ENCODE results near the gene TOMM70.
"Not testable (repeated sequence)": the region's sequence is repeated elsewhere in the genome, so short reads cannot be mapped to it uniquely, and the experiment has no call there.

The TOMM70 gene

DNA sequence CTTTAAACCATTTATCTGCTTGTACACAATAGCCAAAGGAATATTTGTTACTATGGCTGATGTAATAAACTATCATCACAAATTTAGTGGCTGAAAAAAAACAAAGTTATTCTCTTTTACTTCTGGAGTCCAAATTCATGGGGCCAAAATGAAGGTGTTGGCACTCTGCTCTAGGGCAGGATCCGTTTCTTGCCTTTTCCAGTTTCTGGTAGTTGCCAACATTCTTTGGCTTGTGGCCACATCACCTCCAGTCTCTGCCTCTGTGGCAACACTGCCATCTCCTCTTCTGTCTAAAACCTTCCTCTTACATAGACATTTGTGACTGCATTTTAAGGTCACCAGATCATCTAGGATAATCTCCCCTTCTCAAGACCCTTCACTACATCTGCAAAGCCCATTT is 39.0 kb downstream of the TOMM70 start:
- DNase-seq: no peak

DNA sequence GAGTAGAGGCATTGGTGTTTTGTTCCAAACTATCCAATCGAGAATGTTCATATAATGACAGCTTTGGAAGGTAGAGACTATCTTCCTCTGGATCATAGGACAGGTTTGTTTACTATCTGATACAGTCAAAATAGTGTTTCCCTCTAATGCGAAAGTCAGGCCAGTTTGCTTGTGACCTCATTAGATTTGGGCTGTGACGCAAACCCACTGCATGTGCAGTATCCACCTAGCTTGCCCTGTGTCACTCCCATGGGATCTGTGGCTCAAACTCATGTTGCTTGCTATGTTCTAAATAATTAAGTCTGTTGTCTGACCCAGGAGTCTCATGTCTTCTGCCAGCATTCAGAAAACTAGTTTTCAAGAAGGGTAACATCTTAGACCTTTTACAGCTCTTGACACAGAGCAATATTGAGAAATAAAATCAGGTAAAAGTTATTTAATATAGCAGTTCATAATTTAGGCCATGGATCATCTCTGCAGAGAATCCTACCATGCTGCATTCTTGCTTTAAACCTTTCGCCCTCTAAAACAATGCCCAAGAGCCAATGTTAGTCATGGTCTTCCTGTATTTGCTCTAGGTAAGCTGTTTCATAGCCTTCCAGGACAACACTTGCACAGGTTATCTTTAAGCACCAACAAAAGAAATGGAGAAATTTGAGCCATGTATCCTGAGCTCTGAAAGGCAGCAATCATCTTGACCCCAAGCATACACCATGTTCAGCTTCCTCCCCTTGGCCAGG is 40.0 kb downstream of the TOMM70 start:
- DNase-seq: no peak

DNA sequence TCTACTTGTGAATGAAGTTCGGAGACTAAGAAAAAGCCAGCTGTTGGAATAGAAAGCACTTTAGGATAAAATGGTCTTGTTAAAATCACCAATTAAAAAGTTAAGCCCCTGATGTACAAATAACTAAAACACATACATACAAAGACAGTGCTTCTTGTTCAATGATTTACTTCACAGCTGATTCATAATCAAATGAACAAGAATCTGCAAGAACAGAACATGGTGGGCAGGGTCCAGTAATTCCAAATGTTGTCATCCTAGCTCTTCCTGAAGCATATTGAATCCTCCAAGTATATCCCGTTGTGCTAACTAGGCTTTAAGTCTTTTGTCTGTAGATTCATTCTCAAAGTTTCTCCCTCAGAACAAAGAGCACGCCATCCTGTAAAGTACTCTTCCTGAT is 41.9 kb downstream of the TOMM70 start:
- no peak for DNase-seq

DNA sequence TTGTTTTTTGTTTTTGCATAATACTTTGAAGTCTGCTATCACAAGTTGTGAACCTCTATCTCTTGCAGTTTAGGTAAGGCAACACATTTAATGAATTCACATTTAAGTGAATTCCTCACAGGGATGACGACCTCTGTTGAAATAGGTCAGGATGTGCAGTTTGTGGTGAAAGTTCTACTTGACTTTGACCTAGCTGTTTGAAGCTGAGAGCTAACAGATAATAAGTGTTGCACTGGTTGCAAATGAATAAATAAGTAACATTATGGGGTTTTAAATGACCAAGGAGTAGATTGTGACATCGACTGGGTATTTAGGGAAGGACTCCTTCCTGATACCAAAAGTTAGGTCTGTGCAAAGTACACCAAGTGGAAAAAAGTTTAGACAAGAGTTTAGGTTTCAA is 42.5 kb downstream of the TOMM70 start:
- no peak for DNase-seq

DNA sequence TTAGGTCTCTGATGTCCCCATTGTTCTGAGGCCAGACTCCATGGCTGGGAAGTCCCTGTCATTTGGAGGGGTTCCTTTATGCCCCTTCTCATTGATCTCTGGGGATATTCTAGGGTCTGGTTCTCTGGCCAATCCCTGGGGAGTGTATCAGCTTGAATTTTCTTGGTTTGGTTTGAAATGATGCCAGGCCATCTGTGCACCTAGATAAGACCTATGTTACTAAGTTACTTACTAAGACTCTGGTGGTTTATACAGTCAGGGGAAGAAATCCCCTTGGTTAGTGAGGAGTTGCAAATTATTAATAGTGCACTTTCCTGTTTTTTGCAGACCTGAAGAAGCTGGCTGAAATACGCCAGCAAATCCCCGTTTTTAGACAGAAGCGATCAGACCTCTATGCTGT is 46.0 kb downstream of the TOMM70 start:
- DNase-seq: no peak

DNA sequence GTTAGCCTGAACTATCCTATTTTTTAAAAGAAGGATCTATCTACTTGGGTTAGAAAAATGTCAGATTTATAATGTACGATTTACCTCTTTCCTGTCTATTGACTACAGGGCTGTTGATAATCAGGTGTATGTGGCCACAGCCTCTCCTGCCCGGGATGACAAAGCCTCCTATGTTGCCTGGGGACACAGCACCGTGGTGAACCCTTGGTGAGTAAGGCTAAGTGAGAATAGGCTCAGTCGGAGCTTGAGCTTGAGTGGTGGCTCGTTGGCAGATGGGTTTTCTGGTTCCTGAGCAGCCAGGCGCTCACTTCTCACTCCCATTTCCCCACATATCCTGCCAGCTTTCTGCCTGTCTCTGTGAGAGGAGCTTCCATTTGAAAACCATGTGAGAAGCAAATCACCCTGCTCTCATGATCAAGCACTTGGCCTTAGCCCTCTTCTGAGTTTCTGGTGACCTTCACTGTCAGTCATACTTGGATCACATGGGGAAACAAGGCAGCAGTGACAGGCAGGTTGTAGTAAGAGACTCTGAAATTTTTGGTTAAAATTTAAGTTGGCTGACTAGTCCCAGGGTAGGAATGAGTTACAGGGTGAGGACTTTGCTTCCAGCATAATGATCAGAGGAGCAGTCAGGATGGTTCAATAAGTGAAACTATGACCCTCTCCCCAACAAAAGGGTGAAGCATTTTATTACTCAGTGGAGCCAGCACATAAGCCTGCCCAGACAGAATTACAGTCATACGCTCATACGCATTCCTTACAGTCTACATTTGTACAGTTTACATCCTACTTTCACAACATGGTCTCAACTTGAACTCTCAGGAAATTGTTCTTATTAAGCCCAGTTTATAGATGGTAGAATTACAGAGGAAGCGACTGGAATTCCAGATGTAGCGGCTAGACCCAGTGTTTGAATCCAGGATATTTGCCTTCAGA is 48.3 kb downstream of the TOMM70 start:
- no peak for DNase-seq

DNA sequence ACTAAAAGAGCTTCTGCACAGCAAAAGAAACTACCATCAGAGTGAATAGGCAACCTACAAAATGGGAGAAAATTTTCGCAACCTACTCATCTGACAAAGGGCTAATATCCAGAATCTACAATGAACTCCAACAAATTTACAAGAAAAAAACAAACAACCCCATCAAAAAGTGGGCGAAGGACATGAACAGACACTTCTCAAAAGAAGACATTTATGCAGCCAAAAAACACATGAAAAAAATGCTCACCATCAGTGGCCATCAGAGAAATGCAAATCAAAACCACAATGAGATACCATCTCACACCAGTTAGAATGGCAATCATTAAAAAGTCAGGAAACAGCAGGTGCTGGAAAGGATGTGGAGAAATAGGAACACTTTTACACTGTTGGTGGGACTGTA is 49.1 kb downstream of the TOMM70 start:
- not testable (repeated sequence) for DNase-seq

DNA sequence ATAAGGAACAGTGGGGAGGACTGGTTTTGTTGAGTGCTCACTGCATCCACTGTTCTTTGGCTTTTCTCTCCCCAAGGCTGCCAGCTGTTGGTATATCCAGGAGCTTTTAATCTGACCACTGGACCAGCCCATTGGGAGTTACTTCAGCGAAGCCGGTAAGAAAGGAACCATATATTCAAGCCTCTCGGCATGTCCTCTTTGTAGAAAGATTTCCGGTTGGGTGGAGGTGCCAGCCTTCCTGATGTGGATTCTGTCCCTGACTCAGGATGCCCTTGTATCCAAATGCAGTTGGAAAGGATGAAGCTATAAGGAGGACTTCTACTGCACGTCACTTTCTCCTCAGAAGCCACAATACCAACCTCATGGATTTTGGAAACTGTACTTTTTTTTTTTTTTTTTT is 52.2 kb downstream of the TOMM70 start:
- DNase-seq: no peak

DNA sequence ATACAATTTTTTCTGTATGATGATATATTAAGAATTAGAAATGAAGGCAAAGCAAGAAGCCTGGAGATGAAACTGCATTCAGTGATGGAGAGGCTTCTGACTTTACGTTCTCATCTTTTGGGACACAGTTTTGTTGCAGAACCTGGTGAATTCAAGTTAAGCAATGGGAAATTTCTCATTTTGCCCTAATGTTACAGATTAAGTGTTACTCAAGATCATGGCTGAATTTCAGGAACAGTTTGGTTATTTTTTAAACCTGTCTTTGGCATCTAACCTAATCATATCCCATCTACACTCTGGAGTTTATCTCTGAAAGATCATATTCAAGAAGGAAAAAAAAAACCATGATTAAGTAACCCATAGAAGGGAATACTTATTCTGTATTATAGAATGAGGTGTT is 60.4 kb downstream of the TOMM70 start:
- DNase-seq: no peak

DNA sequence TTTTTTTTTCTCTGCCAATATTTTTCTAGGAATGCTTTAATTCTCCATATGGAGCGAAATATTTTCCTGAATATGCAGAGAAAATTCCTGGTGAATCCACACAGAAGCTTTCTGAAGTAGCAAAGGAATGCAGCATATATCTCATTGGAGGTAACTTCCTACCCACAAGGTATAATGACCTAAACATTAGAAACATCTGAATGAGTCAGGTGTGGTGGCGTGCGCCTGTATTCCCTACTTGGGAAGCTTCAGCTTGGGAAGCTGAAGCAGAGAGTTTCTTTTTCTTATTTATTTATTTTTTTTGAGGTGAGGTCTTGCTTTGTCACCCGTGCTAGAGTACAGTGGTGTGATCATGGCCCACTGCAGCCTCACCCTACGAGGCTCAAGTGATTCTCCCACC is 61.1 kb downstream of the TOMM70 start:
- no peak for DNase-seq

DNA sequence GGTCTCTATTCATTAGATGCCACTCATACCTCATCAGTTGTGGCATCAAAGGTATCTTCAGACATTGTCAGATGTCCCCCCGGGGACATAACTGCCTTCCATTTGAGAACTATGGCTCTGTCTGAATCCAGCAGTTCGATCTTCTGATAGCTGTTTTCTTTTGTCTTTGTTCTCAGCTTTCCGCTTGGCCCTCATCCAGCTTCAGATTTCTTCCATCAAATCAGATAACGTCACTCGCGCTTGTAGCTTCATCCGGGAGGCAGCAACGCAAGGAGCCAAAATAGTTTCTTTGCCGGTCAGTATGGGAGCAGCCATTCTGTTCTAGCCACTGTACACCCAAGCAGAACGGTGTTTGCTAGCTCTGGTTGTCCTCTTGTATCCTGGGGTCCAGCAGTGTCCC is 62.0 kb downstream of the TOMM70 start:
- DNase-seq: no peak

DNA sequence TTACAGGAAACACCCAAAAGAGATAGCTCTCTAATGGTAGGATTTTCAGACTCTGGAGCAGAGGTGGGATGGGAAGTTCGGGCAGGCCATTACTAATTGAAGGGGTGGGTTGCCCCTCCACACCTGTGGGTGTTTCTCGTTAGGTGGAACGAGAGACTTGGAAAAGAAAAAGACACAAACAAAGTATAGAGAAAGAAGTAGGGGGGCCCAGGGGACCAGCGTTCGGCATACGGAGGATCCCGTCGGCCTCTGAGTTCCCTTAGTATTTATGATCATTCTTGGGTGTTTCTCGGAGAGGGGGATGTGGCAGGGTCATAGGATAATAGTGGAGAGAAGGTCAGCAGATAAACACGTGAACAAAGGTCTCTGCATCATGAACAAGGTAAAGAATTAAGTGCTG is 64.7 kb downstream of the TOMM70 start:
- DNase-seq: not testable (repeated sequence)

DNA sequence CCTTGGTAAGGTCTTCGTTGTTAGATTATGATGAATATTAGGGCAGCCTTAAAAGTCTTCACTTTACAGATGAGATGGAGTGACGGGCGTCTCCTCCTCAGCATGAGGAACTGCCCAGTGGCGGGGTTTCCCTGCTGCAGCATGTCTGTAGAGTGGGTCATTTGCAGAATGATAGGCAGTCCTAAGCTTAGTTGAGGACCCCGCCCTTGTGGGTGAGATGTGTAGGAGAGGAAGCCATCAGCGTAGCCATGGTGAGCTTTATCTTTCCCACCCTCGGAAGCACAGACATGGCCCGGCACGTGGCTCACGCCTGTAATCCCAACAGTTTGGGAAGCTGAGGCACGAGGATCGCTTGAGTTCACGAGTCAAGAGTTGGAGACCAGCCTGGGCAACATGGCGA is 65.5 kb downstream of the TOMM70 start:
- DNase-seq: no peak

DNA sequence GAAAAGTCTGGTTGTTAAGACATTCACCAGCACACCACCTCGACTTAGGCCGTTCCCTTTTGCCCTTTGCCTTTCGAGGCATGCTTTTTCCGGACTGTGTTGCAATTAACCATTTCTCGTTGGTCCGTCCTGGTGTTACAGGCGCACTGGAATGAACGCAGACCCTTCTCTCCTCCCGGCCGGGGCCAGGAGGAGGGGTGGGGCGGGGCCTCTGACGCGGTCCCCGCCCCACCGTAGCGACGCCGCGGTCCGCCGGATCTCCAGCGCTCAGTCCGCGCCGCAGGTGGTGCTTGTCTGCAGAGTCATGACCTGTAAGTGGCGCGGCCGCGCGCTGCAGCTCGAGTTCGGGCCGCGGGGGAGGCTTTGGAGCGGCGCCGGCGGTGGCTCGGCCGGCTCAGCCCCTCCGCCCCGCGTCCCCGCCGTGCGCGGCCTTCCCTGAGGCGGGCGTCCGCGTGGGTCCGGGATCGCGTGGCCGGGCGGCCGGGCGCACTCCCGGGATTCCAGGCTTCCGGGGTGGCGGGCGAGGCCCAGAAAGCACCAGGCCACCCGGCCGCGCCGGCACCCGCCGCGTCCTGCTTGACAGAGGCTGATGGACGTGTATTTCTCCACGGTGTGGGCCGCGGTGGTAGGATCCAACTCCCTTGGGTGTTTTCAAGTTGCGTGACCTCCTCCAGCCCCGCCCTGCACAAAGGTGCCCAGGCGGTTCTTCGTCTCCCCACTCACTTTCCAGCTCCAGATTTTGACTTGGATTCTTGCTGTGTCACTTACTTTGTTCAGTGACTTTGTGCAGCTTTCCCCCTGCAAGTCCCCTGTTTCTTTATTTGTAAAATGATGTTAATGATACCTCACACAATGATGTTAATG is 66.2 kb downstream of the TOMM70 start, which contains the start of gene NIT2:
NIT2 (plus strand) TSS at position 270 of the 864 bp plus-strand sequence; CDS start at position 305, 35 bp downstream.
- DNase-seq: peak; percentile 40 to 58

DNA sequence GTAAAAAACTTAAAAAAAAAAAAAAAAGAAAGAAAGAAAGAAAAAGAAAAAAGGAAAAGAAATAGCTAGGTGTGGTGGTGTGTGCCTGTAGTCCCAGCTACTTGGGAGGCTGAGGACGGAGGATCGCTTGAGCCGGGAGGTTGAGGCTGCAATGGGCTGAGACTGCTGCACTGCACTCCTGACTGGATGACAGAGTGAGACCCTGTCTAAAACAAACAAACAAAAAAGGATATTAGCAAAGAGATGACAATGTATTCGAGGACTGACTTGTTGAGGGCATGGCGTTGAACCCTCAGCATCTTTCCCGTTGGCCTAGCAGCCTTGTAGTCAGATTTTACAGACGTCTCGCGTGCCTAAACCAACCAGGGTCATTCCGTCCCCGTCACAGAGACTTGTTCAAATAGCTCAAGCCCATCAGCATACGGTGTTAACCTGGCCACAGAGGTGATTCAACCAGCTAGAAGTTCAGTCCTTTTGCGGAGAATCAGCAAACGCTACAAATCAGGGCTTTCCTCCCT is 66.9 kb downstream of the TOMM70 start:
- DNase-seq: no peak

DNA sequence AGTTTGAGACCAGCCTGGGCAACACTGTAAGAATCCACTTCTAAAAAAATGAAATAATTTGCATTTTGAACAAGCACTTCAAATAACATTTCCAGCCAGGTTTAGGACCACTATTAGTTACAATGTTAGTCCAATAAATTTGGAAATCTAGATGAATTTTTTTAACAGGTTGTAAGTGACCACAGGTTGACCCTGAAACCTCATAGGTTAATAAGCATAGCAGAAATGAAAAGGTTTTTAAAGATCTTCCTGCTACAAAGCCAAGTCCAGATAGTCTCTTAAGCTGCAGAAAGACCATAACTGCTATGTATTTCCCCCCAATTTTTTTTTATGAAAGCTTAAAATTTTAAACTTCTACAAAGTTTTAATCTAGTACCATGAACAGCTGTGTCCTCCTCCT is 67.8 kb downstream of the TOMM70 start:
- no peak for DNase-seq

DNA sequence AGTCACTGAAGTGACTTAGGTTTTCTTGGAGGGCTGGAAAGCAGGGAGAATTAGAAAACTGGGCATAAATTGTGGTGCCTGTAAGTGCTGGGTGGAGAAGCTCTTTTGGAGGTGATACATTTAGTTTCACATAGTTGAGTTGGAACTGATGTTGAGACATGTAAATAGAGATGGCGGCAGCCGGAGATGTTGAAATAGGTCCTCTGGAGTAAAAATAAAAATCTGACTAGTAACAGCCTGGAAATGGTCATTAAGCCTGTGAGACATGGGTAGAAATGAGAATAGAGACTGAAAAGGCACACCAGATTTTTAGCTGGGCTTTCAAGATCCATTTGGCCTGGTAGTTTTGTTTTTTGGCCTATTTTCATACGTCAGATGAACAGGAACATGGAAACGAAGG is 69.2 kb downstream of the TOMM70 start:
- DNase-seq: no peak

DNA sequence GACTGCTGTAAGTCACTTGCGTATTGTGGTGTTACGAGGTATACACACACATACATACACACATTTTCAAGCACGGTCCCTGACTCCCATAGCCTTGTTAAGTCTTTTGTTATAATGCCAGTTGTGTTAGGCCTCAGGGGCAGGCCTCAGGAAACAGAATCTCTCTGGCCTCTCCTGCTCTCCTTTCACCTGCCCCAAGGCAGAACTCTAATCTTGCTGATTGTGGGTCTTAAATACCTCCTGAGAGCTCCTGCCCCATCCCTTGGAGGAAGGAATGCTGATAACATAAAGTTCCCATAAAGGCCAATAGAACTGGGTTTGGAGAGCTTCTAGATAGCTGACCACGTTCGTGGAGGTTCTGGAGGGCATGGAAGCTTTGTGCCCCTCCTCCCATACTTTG is 70.2 kb downstream of the TOMM70 start:
- no peak for DNase-seq

DNA sequence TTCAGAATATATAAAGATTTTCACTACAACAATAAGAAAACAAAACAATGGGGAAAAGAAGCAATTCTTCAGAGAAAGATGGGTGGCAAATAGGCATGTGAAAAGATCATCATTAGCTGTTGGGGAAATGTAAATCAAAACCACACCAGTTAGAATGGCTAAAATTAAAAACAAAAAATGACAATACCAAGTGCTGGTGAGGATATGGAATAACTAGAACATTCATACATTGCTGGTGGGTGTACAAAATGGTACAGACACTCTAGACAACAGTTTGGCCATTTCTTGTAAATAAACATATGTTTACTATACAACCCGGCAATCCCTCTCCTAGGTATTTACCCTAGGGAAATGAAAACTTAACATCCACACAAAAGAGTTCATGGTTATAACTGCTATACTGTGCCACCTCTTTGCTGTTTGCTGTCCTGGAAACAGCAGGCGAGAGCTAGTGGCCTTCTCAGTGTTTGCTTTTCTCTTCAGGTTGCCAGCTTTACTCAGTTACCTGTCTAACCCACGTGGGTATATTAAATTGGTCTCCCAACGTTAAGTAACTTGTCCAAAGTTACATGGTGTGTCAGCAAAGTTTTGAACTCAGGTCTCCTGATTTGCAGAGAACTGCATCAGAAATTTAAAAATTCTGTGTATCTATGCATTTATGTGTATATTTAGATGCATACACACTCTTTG is 70.9 kb downstream of the TOMM70 start:
- no peak for DNase-seq

DNA sequence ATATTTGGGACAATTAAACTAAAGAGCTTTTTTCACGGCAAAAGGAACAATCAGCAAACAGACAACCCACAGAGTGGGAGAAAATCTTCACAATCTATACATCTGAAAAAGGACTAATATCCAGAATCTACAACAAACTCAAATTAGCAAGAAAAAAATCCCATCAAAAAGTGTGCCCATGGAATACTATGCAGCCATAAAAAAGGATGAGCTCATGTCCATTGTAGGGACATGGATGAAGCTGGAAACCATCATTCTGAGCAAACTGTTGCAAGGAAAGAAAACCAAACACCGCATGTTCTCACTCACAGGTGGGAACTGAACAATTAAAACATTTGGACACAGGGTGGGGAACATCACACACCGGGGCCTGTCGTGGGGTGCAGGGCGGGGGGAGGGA is 73.5 kb downstream of the TOMM70 start:
- DNase-seq: not testable (repeated sequence)

DNA sequence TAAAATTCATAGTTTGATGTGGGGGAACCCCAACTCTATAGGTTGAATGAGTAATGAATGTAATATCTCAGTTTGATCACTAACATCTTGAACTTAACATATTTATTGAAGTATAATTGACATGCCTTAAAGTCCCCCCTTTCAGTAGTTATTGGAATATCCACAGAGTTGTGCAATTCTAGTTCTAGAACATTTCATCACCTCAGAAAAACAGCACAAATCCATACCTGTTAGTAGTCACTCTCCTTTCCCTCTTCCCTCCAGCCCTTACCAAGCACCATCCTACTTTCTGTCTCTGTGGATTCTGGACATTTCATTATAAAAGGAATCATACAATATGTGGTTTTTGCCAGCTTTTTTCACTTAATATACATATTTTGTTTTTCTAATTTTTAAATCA is 75.1 kb downstream of the TOMM70 start:
- DNase-seq: no peak

DNA sequence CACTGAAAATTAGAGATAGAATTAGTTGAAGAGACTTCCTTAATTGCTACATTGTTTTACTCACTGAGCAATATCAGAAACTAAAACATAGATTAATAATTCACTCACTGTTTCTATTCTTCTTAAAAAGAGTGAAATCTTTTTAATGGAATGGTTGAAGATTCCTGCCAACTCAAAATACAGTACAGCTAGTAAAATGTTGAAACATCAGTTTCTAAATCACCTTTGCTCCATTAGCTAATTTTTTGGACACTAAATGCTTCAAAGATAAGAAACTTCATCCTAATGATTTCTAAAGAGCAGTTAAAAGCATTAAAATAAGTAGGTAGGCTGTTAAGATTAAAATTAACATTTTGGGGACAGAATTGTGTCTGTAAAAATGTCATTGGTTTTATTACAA is 76.8 kb downstream of the TOMM70 start:
- DNase-seq: no peak

Data from hippocampal formation (tissue), 2 donors.